ENCODE measurements around the gene SFTA2.

- TF ChIP-seq EZH2 (IDR thresholded peaks at IDR 0.05; ENCODE audit: insufficient read depth, poor library complexity, severe bottlenecking) (no peak), EZH2phosphoT487 (IDR thresholded peaks at IDR 0.05; ENCODE audit: insufficient read depth, low read depth) (no peak)
Observed at GRCh38 chr6:30955367-30956042, 23.5 kb upstream of the SFTA2 start.

Data from GM23248 (cell line).